ENCODE measurements around the gene DERL2.

DERL2 gene

DNA sequence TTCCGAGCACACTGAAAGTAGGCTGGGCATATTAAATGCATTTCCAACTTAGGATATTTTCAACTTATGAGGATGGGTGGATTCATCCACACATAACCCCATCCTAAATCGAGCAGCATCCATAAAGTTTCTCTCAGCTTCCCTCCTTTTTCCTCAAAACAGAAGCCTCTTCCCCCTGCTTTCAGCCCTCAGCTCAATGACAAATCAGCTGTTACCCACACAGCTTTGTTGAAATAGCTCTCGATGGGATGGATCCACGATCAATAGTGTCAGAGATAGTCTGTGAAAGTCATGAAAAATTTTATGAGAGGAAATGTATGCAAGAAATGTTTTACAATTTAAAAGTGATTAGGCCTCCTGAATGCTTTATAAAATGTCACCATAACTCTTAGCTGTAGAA is 19.7 kb downstream of the DERL2 start:
- TF ChIP-seq, protein P1, sequence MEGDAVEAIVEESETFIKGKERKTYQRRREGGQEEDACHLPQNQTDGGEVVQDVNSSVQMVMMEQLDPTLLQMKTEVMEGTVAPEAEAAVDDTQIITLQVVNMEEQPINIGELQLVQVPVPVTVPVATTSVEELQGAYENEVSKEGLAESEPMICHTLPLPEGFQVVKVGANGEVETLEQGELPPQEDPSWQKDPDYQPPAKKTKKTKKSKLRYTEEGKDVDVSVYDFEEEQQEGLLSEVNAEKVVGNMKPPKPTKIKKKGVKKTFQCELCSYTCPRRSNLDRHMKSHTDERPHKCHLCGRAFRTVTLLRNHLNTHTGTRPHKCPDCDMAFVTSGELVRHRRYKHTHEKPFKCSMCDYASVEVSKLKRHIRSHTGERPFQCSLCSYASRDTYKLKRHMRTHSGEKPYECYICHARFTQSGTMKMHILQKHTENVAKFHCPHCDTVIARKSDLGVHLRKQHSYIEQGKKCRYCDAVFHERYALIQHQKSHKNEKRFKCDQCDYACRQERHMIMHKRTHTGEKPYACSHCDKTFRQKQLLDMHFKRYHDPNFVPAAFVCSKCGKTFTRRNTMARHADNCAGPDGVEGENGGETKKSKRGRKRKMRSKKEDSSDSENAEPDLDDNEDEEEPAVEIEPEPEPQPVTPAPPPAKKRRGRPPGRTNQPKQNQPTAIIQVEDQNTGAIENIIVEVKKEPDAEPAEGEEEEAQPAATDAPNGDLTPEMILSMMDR (IDR thresholded peaks at IDR 0.05; ENCODE audit: low read length) = no peak
- no peak for TF ChIP-seq EZH2 (IDR thresholded peaks at IDR 0.05; ENCODE audit: borderline replicate concordance, low read length)
- Histone ChIP-seq H3K79me2 (ENCODE audit: insufficient read depth, low read length) (peaks cover 61% of the 10 kb centered on the region), H3K4me2 (ENCODE audit: low read length) (peak overlapping the region; percentile 86), H3K4me1 (ENCODE audit: insufficient read depth, low read length, severe bottlenecking) (peaks cover 34% of the 10 kb centered on the region), H3K9me3 (ENCODE audit: low read length) (no peaks in the 10 kb centered on the region), H3K36me3 (ENCODE audit: insufficient read depth, low read length) (peaks cover 17% of the 10 kb centered on the region), H4K20me1 (ENCODE audit: insufficient read depth, low read length) (no peaks in the 10 kb centered on the region), H3K27ac (ENCODE audit: low read depth, low read length, poor library complexity, severe bottlenecking) (no peak overlapping the region), H3K9ac (ENCODE audit: low read length) (peak overlapping the region; percentile 98; the same call in 1 of the 2 replicates), H3F3A (ENCODE audit: insufficient read depth, low read length) (peaks cover 4% of the 10 kb centered on the region; the same call in 1 of the 2 replicates), H2AFZ (ENCODE audit: low read length) (no peak overlapping the region), H3K4me3 (ENCODE audit: low read depth, low read length, poor library complexity, severe bottlenecking) (peak overlapping the region; percentile 96), H3K9me2 (ENCODE audit: low read depth, low read length) (no peaks in the 10 kb centered on the region), H3K27me3 (ENCODE audit: insufficient read depth, low read length) (no peaks in the 10 kb centered on the region)

DNA sequence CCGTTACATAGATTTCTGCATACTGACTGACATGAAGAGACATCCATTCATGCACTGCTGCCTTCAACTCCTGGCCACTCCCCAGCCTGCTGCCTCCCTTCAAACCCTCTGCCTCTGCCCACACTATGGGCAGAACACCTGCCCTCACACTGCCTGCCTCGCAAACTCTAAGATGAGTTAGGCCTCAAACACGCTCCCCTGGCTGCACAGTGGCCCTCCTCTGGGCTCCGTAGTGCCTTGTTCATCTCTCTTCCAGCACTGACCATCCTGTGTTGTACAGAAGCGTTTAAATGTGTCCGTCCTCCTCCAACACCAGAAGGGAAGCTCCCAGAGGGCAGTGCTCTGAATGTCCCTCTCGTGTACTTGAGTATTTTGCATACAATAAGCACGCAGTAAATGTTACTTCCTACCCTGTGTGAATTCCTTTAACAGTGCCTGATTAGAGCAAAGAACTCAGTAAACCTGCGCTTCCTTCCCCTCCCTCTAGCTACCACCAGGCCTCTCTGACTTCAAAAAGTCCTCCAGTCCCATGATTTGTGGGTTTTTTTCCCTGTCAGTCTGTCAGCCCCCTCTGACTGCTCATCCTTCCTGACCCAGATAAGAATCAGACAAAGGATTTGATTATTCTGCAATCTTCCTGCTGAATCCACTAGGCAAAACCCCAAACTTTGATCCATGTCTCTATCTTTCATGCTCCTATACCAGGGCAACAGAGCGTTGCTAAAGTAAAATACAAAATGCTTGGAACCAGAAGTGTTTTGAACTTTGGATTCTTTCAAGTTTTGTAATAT is 21.1 kb downstream of the DERL2 start:
- peaks cover 29% of the 10 kb centered on the region for H3K36me3 ChIP-seq (ENCODE audit: insufficient read depth, low read length)
- no peaks in the 10 kb centered on the region; the same call in 1 of the 2 replicates for H3F3A ChIP-seq (ENCODE audit: insufficient read depth, low read length)
- H4K20me1 ChIP-seq (ENCODE audit: insufficient read depth, low read length) = no peaks in the 10 kb centered on the region
- no peak overlapping the region for H3K4me3 ChIP-seq (ENCODE audit: low read depth, low read length, poor library complexity, severe bottlenecking)
- H3K9me3 ChIP-seq (ENCODE audit: low read length) = no peaks in the 10 kb centered on the region
- peaks cover 61% of the 10 kb centered on the region for H3K79me2 ChIP-seq (ENCODE audit: insufficient read depth, low read length)
- H3K9ac ChIP-seq (ENCODE audit: low read length) = no peak overlapping the region; the same call in 1 of the 2 replicates
- no peak for TF ChIP-seq EZH2 (IDR thresholded peaks at IDR 0.05; ENCODE audit: borderline replicate concordance, low read length)
- TF ChIP-seq, protein P1 (IDR thresholded peaks at IDR 0.05; ENCODE audit: low read length) = no peak
- H3K9me2 ChIP-seq (ENCODE audit: low read depth, low read length) = no peaks in the 10 kb centered on the region
- no peak overlapping the region for H3K27ac ChIP-seq (ENCODE audit: low read depth, low read length, poor library complexity, severe bottlenecking)
- H2AFZ ChIP-seq (ENCODE audit: low read length) = no peak overlapping the region
- no peaks in the 10 kb centered on the region for H3K27me3 ChIP-seq (ENCODE audit: insufficient read depth, low read length)
- peaks cover 34% of the 10 kb centered on the region for H3K4me1 ChIP-seq (ENCODE audit: insufficient read depth, low read length, severe bottlenecking)
- H3K4me2 ChIP-seq (ENCODE audit: low read length) = no peak overlapping the region

DNA sequence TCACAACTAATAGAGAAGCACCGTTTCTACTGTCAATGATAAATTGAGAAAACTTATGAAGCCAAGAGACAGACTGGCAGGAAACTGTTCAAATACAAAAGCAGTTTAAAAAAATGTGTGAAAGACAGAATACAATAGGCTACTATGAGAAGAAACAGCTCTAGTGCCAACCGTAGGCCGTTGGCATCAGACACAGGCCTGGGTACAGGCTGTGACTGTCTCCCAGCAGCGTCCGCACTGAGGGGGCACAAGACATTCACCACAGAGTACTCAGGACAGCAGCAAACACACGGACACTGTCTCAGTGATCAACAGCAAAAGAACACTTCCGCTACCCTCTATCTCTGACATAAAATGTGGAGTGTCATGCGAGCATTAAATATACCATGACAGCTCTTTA is 39.2 kb downstream of the DERL2 start:
- no peak overlapping the region for H2AFZ ChIP-seq (ENCODE audit: low read length)
- H3K36me3 ChIP-seq (ENCODE audit: insufficient read depth, low read length) = peaks cover 83% of the 10 kb centered on the region
- H3K9ac ChIP-seq (ENCODE audit: low read length) = no peak overlapping the region
- H3K4me2 ChIP-seq (ENCODE audit: low read length) = no peak overlapping the region
- 0 out of 2 replicates have a peak, but pooled peaks cover under 1% of the 10 kb centered on the region for H3F3A ChIP-seq (ENCODE audit: insufficient read depth, low read length)
- no peaks in the 10 kb centered on the region for H3K4me1 ChIP-seq (ENCODE audit: insufficient read depth, low read length, severe bottlenecking)
- no peaks in the 10 kb centered on the region for H3K79me2 ChIP-seq (ENCODE audit: insufficient read depth, low read length)
- H3K27ac ChIP-seq (ENCODE audit: low read depth, low read length, poor library complexity, severe bottlenecking) = no peak overlapping the region
- no peaks in the 10 kb centered on the region for H3K9me3 ChIP-seq (ENCODE audit: low read length)
- H4K20me1 ChIP-seq (ENCODE audit: insufficient read depth, low read length) = no peaks in the 10 kb centered on the region
- TF ChIP-seq, protein P1 (IDR thresholded peaks at IDR 0.05; ENCODE audit: low read length) = no peak
- TF ChIP-seq EZH2 (IDR thresholded peaks at IDR 0.05; ENCODE audit: borderline replicate concordance, low read length) = no peak
- no peaks in the 10 kb centered on the region for H3K9me2 ChIP-seq (ENCODE audit: low read depth, low read length)
- no peak overlapping the region for H3K4me3 ChIP-seq (ENCODE audit: low read depth, low read length, poor library complexity, severe bottlenecking)
- H3K27me3 ChIP-seq (ENCODE audit: insufficient read depth, low read length) = no peaks in the 10 kb centered on the region

Data from OCI-LY1 (cell line).